Uterus (tissue), 2 donors: Measurements from ENCODE around the gene ASF1A.

Experiments
- CTCF ChIP-seq, 4 experiments: fragments of 200-600 bp in 2 of 4; fragments of 450-650 bp in 2 of 4; sonication (generic) in 2 of 4; IDR thresholded peaks; one replicate each; pipeline ENCODE4 v1.5.1; 2016 to 2019; ENCODE audit warnings: antibody characterized with exemption in 4 of 4, mild to moderate bottlenecking in 2 of 4, moderate library complexity in 1 of 4
- POLR2A ChIP-seq, 2 donors: fragments of 450-650 bp; IDR thresholded peaks; one replicate each; pipeline ENCODE4 v1.6.1; 2016; ENCODE audit warnings: antibody characterized with exemption in 2 of 2, mild to moderate bottlenecking in 1 of 2, moderate library complexity in 1 of 2

DNA sequence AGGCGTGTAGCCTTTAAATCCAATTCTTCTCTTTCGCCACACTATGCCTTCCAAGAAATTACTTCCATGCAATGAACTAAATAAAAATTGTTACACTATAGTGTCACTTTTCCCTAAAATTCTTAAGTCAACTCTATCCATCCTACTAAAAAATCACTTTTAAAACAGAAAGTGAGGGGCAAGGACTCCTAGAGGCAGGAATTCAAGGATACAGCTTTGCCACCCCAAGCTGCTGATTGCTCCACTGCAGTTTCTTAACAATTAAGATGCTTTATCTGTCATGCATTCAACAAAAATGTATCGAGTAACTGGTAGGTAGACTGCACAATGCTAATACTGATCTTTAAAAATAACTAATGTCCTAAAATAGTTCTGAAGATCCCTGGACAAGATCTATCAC, 36.7 kb downstream of the ASF1A start:
- TF ChIP-seq CTCF (IDR thresholded peaks at IDR 0.05) (no peak), POLR2A (IDR thresholded peaks at IDR 0.05) (no peak)
